ENCODE data around the gene OR14I1.
"Not testable (repeated sequence)": the region's sequence is repeated elsewhere in the genome, so short reads cannot be mapped to it uniquely, and the experiment has no call there.

The OR14I1 gene

GRCh38 chr1:248686815-248687214 lies 15.8 kb downstream of the OR14I1 start:
- DNase-seq (ENCODE audit: low read depth): no peak

DNA sequence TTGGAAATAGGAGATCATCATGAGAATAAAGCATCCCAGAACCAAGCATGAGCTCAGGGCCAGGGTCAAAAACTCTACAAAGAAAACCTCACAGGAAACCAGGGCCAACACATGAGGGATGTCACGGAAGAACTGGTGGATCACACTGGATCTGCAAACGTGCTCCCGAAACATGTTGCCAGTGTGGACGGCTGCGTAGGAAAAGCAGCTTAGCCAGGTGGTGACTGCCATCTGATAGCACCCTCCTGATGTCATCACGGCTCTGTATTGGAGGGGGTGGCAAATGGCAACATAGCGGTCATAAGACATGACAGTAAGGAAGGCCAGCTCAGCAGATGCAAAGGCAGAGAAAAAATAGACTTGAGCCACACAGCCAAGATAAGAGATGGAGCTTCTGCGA lies 20.9 kb downstream of the OR14I1 start:
- no peak for DNase-seq (ENCODE audit: low read depth)

DNA sequence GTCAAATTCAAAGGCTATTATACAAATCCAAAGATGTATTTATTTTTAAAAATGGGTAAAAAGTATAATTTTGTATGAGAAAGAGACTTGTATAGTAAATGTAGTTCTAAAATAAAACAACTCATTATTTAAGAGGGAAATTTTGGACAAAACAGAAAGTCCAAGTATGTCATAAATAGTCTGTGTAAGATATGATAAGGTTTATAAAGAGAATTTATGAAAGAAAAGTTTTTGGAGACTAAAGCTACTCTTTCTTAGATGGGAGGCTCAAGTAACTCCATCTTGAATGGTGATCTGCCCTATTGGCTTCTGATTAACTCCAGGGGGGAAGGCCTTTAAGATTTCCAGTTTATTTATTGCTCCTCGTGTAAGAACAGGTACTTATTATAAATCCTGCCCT lies 32.6 kb downstream of the OR14I1 start:
- DNase-seq (ENCODE audit: low read depth): no peak

GRCh38 chr1:248663453-248664328 lies 38.9 kb downstream of the OR14I1 start:
- not testable (repeated sequence) for DNase-seq (ENCODE audit: low read depth)

DNA sequence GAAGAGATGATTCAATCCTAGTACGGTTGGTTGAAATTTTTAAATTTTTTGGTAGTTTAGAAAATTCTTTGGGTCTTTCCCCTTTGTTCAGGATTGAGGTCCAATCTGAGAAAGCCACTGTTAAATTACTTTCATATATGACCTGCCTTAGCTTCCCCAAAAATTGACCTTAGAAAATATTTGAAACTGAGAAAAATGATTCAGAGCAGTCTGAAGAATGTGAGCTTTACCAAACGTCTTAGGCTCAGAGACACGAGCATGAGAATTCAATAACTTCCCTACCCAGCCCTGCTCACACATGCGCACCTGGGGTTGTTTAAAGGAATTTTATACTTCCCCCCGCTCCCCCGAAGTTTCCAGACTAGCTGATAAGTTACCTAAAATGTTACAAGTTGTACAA lies 45.8 kb downstream of the OR14I1 start:
- not testable (repeated sequence) for DNase-seq (ENCODE audit: low read depth)

GRCh38 chr1:248655354-248655753 lies 47.2 kb downstream of the OR14I1 start, which contains the start of gene OR2T27:
Gene OR2T27 (minus strand): TSS chr1:248655528. CDS start chr1:248650884, 4,644 bp downstream.
- not testable (repeated sequence) for DNase-seq (ENCODE audit: low read depth)
